ENCODE data around the gene DCHS2.

GRCh38 chr4:154502111-154502510, 10.5 kb upstream of the DCHS2 start:
- TF ChIP-seq EZH2 (IDR thresholded peaks at IDR 0.05; ENCODE audit: borderline replicate concordance) (no peak), CTCF (IDR thresholded peaks at IDR 0.05; ENCODE audit: poor library complexity) (no peak)
